OCI-LY3 (cell line): Measurements from ENCODE around the gene ZNF778.

Experiments
- CTCF ChIP-seq: fragments of 200-600, 300-600 bp; sonication (generic); IDR thresholded peaks from 2 replicates; pipeline ENCODE4 v1.5.1; 2014; ENCODE audit warnings: antibody characterized with exemption, low read length, low read depth
- EZH2phosphoT487 ChIP-seq: fragments of 200-600 bp; shearing (Covaris generic); IDR thresholded peaks from 2 replicates; pipeline ENCODE4 v1.6.1; 2018; ENCODE audit warnings: antibody characterized with exemption, mixed run types, low read depth

GRCh38 chr16:89270666-89271345 is 53.3 kb downstream of the ZNF778 start:
- TF ChIP-seq CTCF (no peak), EZH2phosphoT487 (no peak)
